HG03432 (cell line): ENCODE measurements around the gene PEX14.

ENCODE experiments used
- ATAC-seq: cut with Tn5 transposase; IDR thresholded peaks from one replicate; pipeline ENCODE4 v1.9.1; 2021; ENCODE audit warnings: mild to moderate bottlenecking, moderate library complexity; ENCODE audit not compliant: unreplicated experiment

The PEX14 gene

GRCh38 chr1:10659218-10659617, 184.5 kb downstream of the PEX14 start:
- no peak for ATAC-seq

- ATAC-seq = no peak
Measured at GRCh38 chr1:10659646-10660540, 185.1 kb downstream of the PEX14 start.

GRCh38 chr1:10661453-10661852, 186.7 kb downstream of the PEX14 start:
- no peak for ATAC-seq

GRCh38 chr1:10662090-10662688, 187.4 kb downstream of the PEX14 start:
- no peak for ATAC-seq

GRCh38 chr1:10662824-10663677, 188.3 kb downstream of the PEX14 start:
- ATAC-seq = no peak

- ATAC-seq = no peak
Measured at GRCh38 chr1:10663678-10664035, 188.9 kb downstream of the PEX14 start.

GRCh38 chr1:10664251-10664650, 189.5 kb downstream of the PEX14 start:
- no peak for ATAC-seq

GRCh38 chr1:10665226-10665625, 190.5 kb downstream of the PEX14 start:
- ATAC-seq = no peak

- ATAC-seq = no peak
Measured at GRCh38 chr1:10665930-10666850, 191.4 kb downstream of the PEX14 start.

GRCh38 chr1:10667861-10668761, 193.4 kb downstream of the PEX14 start:
- ATAC-seq = no peak

GRCh38 chr1:10669570-10669969, 194.8 kb downstream of the PEX14 start:
- ATAC-seq = no peak

- ATAC-seq = no peak
Measured at GRCh38 chr1:10670190-10670589, 195.4 kb downstream of the PEX14 start.

- no peak for ATAC-seq
Measured at GRCh38 chr1:10671090-10671489, 196.3 kb downstream of the PEX14 start.

GRCh38 chr1:10671622-10672342, 197.0 kb downstream of the PEX14 start:
- ATAC-seq = no peak

GRCh38 chr1:10672343-10673050, 197.7 kb downstream of the PEX14 start:
- no peak for ATAC-seq

GRCh38 chr1:10673109-10673711, 198.5 kb downstream of the PEX14 start:
- no peak for ATAC-seq

- ATAC-seq = no peak
Measured at GRCh38 chr1:10674222-10674621, 199.5 kb downstream of the PEX14 start.
